HTR-8/SVneo (cell line): Measurements from ENCODE around the gene NEDD4L.

Experiments used
- DNase-seq: peaks from one replicate; pipeline ENCODE4 v3.0.0; 2011; ENCODE audit warnings: low spot score, mixed read lengths; ENCODE audit not compliant: insufficient read length
- FAIRE-seq: peaks from 2 replicates; lab custom pipeline; 2011; peaks lifted over from hg19 to GRCh38; lab: Jason Lieb, UNC

NEDD4L gene

DNA sequence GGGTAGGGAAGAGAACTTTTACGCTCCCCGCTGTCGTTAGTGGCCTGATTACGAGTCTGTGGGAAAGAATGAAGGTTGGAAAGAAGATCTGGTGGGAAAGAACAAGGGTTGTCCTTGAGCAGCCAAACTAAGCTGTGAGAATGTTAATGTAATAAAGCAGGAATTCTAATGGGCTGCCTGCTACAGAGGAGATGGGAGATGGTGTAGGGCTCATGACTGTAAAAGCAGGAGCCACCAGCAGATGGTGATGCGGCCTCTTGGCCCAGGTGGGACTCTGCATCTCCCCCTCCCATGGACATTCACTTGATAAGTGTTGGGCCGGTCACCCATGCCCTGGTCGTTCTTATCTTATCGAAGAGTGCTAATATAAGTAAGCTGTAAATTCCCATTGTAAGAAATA, 150.0 kb downstream of the NEDD4L start:
- no peak for DNase-seq
- no peak for FAIRE-seq

DNA sequence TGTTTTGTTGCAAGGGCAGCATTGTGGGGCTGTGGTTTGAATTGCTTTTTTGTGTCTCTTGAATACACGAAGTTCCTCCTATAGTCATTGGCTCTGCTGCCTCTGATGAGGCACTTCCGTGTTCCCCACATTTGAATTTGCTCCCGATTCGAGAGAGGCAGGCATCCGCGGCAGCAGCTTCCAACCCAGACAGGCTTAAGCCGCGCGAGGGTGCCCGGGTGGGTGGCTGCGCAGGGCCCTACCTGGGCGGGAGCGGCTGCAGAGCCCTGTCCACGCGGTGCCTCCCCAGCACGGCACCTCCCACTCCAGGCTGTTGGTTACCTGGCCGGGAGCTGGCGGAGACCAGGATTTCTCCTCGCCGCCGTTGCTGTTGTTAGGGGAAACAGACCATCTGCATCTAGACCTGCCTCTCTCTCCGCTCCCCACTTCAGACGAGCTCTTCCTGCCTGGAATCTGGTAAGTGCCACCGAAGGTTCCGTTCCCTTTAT, 151.3 kb downstream of the NEDD4L start:
- DNase-seq (no peak), FAIRE-seq (peak; percentile 67)

DNA sequence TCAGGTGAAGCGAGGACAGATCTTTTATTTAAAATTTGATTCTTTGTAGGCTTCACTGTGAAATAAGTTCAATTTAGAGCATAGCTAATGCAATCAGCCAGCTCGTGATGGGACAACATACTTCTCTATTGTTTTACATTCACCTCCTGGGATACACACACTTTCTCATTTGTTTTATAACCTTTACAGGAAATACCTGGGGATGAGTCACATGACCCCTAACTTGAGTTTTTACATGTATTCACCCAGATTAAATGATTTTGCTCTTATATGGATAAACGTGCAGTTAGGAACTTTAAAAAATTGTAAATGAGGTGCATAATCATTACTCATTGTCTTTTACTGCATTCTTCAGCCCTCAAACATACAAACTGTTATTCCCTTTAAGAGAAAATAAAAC, 152.1 kb downstream of the NEDD4L start:
- FAIRE-seq (no peak), DNase-seq (no peak)

DNA sequence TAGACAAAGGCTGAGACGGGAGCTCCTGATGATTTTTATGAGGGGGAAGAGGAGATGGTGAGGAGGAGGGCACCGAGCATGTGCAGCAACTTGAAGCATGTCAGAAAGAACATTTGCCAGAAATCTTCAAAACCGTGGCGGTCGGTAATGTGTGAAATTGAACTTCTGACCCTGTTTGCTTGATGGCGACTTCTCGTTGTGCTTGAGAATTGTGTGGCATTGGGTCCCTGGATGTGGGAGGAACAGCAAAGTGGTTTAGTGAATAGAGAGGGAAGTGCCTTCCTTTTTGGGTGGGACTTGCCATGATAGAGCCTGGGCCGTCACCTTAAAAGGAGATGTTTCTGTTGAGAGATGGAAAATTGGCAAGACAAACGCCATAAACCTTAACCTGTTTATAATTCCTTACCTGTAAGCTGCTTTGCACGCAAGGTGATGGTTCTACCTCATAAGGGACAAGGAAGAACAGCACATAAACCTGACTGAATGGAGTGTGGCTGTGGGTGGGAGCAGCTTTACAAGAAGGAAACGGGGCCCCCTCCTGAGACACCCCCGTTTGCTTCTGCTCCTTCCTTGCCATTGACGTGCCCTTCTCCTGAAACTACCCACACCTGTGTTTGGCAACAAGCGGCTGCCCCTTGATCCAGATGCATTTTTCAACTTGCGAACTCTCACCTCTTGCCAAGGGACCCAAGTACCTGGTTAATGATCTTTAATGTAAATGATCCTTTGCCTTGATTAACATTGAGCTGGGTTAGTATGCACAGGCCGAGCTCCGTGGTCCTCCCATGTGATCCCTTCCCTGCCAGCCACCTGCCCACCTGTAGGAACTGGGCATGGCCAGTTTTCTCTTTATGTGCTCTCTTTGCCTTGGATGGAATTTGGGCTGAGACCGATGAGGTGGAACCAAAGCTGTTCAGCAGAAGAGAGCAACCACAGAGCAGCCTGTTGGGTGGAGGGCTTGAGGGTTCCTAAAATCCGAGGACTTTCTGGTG, 153.2 kb downstream of the NEDD4L start:
- DNase-seq (no peak), FAIRE-seq (no peak)

DNA sequence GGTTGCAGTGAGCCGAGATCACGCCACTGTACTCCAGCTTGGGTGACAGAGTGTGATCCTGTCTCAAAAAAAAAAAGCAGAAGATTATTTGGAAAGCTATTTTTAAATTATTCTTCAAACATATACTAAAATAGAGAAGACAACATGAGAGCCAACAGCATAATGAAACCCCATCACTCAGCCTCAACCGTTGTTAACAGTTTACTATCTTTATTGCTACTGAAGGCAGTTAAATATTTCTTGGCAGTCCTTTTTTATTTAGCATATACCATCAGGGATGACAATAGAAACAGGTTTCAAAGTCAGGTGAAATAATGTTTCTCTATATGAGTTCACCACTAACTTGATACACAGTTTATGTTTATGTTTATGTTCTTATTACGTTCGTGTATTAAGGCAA, 157.2 kb downstream of the NEDD4L start:
- DNase-seq (no peak), FAIRE-seq (no peak)

DNA sequence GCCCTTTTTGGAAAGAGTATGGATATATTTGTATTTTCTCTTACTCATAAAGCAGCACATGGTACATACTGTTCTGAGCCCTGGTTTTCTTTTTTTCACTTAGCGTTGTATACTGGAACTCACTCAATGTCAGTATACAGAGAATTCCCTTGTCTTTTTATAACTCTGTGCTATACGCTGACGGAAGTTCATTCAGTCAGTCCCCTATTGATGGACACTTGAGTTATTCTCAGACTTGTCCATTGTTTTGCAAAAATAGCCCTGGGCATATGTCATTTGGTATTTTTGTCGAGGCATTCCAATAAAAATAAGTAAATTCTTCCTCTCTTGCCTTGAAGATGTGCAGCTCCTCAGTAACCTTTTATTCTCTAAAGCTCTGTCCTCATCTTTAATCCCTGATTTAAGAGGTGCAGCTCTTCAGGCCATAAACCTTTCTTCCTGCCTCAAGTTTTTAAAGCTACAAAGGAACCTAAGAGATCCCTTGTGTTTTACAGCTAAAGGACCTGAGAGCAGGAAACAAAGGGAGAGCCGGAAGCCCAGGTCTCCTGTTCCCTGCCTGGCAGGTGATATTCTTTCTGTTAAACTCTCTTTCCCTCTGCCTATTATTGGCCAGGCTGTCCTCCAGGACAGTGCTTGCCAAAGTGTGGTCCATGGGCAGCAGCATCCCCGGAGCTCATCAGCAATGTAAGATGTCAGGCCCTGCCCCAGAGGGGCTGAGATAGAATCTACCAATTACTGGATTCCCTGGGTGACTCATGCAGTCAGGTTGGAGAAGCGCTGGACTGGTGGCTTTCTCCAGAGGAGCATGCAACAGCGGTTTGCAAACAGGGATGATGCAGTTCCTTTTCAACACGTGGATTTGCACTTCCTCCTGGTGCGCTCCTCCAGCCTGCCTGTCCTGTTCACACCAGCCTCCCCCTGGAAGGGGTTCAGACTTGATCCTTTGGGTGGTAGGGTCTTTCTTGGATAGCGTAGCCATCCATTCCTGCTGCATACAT, 158.0 kb downstream of the NEDD4L start:
- FAIRE-seq (peak; percentile 62), DNase-seq (peak; percentile 65)

DNA sequence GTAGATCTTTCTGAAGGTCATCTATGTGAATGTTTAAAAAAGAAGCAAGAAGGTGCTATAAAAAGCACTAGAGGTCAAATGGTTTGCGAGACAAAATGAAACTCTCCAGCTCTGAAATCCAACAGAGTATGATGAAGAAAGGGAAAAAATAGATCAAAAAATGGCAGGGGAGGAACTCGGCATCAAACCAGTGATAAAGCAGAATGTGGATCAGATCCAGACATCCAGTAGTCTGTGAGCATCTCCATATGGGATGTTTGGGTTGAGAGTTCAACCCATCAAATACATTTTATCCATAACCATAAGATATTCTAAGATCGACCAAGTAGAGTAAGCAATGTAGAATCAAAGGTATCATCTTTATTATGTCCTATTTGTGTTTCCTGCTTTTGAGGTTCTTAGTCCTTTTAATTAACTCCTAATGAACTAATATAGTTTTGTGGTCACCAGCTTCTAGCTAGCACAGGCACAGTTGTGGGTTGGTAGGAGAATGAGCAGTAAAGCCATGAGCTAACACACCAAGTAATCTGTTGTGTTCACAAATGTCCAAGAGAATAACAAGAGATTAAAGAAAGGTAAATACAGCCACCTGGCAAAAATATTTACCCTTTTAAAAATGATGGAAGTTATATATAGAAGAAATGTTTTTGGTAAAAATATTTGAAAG, 160.9 kb downstream of the NEDD4L start:
- no peak for DNase-seq
- no peak for FAIRE-seq

DNA sequence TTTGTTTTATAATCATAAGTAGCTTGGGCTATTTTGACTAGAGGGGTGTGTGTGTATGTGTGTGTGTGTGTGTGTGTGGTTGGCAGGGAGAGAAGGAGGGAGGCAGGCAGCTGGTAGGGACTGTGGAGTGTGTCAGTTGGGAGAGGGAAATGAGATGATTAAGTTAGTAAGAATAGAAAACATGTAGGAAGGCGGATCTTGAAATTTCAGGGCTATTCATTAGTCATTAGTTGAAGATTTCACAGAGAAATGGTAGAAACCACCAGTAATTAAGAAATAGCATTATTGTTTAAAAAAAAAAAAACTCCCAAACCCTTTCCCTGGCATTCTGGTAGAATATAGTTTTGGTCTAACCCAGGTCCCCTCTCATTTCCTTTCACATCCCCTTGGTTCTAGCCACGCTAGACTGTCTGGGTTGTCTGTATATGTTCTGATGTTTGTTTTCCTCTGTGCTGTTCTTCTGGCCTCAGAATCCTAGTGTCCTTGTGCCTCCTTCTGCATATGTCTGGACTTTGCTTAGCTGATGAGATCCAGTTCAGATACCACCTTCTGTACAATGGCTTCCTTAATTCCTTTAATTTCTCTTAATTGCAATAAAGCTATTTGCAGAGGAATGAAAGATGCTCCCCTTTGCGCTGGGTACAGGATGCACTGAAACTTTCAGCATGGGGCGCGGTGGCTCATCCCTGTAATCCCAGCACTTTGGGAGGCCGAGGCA, 161.6 kb downstream of the NEDD4L start:
- DNase-seq (no peak), FAIRE-seq (no peak)

DNA sequence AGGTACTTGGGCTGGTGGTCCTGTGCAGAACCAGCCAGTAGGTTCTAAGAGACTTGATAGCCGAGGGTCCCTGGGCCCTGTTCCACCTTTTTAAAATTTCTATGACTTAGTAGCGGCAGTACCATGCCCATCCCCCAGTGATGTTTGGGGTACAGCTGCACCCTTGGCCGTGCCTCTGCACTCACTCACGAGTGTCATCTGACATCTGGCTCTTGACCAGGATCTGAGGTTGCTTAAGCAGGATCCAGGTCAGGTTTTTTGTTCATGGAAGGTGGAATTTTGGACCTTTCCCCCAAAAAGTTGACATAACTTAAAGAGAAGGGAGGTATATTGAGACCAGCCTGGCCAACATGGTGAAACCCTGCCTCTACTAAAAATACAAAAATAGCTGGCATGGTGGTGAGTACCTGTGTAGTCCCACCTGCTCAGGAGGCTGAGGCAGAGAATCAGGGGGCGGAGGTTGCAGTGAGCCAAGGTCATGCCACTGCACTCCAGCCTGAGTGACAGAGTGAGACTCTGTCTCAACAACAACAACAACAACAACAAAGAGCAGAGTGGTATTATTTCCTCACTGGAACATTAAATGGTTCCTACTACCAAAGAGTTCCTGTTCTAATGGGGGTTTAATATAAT, 163.6 kb downstream of the NEDD4L start:
- DNase-seq (no peak), FAIRE-seq (no peak)

DNA sequence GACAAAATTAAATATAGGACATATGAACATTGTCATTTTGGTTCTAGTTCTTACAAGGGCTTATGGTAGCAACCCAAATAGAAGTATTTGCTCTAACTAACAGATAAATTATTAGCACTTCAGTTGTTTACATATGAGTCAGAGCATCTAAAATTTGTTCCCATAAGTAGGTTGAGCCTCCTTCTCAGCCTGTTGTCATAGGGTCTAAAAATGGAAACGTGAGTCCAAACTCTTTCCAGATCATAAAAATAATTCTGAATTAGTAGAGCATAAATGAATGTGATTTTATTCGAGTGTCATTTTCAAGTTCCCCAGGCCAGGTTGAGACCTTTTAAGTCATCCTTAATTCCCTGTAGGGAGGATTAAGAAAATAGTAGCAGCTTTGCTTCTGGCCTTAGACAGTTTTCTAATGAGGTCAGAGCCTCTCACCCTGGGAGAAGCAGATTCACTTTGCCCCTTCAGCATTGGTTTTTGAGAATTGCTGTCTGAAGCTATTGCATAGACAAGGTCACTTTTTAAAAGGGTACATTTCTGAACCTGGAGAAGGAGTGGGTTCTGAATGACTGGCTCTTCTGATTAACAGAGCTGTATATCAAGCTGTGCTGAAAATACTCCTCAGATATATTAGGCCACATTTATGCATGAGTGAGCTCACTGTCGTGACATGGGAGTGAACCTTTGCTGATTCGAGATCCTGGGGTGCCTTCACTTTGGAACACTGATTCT, 164.3 kb downstream of the NEDD4L start:
- no peak for FAIRE-seq
- DNase-seq: no peak

DNA sequence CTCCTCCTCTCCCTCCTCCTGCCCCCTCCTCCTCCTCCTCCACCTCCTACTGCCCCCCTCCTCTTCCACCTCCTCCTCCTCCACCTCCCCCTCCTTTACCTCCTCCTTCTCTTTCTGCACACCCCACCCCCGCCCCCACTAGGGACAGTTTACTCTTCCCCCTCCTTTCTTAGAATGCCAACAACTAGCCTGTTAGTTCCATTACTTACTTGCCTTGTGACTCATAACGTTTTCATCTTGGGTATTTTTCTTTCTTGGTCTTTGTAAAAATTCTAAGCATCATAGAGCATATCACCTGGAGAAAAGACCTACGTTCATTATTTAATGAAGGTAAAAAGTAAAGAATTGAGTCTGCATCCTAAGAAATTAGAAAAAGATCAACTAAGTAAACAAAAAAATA, 165.3 kb downstream of the NEDD4L start:
- DNase-seq: no peak
- no peak for FAIRE-seq

DNA sequence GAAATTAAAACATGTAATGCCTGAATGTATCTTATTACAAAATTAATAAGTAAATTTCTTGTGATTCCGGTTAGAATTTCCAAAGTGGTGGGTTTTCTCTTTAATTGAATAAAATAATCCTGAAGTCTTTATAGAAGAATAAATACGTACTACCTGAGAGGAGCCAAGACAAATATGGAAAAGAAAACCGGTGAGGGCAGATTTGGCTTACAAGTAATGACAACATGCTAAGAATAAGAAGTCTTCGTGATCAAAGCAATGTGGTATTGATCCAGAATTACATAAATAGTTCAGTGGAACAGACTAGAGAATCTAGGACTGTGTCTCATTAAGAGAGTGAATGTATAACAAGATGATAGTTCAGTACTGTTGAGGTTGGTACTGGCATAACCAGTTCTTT, 167.5 kb downstream of the NEDD4L start:
- FAIRE-seq: no peak
- no peak for DNase-seq

DNA sequence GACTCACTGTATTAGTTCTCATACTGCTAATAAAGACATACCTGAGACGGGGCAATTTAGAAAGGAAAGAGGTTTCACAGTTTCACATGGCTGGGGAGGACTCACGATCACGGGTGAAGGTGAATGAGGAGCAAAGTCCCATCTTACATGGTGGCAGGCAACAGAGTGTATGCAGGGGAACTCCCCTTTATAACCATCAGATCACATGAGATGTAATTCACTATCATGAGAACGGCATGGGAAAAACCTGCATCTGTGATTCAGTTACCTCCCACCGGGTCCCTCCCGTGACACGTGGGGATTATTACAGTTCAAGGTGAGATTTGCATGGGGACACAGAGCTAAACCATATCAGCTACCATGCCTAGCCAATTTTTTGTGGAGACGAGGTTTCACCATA, 168.2 kb downstream of the NEDD4L start:
- no peak for FAIRE-seq
- DNase-seq: no peak

DNA sequence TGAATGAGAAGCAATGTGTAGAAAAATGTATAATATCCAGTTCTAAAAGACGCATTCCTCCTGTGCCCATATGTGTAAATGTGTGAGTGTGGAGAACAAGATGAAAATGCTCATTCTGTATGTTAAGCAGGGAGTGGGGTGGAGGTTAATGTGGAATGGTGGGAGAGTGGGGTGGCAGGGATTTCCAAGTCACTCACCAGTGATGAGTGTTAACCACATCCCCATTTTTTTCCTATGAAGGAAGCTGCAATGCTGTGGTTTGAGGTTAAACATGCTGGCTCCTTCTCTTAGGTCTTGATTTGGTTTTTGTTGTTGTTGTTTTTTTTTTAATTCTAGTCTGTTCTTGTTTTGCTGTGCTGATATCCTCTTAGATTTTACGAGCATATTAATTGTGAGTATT, 169.4 kb downstream of the NEDD4L start:
- no peak for DNase-seq
- peak; percentile 38 for FAIRE-seq

DNA sequence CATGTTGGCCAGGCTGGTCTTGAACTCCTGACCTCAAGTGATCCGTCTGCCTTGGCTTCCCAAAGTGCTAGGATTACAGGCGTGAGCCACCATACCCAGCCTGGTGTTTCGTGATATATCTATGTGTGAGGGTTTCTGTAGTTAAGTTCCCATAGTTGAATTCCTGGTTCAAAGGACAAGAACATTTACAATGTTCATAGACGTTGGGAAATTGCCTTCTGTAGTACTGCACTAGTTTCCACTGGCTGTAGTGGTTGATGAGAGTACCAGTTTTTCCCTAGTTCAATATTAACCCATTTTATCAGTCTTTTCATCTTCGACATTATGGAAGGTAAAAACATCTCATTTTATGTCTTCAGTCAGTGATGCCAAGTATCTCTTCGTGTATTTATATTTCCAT, 171.0 kb downstream of the NEDD4L start:
- FAIRE-seq: no peak

DNA sequence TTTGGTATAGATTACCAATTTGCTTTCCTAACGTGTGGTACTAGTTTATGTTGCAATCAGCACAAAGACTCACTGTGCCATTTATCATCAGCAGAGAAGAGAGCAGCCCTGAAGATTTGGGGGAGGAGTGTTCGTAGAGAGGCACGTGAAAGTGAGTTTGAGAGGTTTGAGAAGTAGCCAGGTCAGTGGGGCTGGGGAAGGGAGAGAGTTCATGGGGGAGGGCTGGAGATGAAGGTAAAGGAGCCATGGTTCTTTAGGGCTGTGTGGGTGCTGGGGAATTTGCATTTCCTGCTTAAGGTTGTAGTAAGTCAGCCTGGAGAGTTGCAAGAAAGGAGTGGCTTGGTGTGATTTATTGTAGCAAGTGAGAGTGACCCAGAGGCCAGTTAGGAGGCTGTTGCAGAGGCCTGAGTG, 172.1 kb downstream of the NEDD4L start:
- FAIRE-seq (no peak), DNase-seq (no peak)

More for the DNA sequence above, 171.0 kb downstream of the NEDD4L start:
- no peak for DNase-seq

DNA sequence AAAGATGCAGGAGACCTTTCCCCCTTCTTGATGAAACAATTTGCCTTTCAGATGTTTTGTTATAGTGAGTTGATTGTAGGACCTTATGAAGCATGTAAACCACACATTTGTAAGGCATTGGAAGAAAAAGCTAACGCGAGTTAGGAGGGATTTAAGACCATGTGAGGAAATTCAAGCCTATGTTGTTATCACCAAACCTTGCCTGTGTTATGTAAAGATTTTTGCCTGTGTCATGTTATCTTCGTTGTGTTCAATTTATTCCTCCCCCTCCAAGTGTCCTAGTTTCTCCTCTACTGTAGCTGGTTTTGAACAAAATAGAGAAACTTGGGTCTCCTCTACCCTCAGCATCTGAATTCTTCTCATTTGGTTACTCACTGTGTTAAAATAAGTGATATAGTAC, 173.0 kb downstream of the NEDD4L start:
- FAIRE-seq: no peak

DNA sequence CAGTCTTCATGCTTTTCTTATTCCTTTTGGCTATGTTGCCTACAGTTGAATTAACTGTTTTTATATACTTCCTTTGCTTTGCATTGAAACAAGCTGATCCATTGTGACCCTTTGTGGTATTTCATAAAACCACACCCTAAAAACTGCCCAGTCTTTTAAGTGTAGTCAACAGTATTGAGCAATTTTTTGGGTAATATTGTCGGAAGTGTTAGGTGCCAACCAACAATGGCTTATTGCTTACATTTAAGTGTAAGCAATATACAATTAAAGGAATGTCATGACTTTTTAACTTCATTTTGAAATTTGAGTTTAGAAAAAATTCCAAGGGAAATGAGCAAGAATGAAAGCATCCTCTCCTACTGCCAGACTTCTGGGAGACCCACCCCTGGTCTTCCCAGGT, 174.1 kb downstream of the NEDD4L start:
- FAIRE-seq (no peak), DNase-seq (no peak)

More for the DNA sequence above, 173.0 kb downstream of the NEDD4L start:
- no peak for DNase-seq
